HuH-7 (cell line): ENCODE data around the gene RAP1A.
A peak's percentile ranks its signal among the peaks of the same experiment; 100 is the strongest.

Experiments used
- DNase-seq: peaks from one replicate; pipeline ENCODE4 v3.0.0; 2011; ENCODE audit warnings: low spot score

Gene RAP1A

DNA sequence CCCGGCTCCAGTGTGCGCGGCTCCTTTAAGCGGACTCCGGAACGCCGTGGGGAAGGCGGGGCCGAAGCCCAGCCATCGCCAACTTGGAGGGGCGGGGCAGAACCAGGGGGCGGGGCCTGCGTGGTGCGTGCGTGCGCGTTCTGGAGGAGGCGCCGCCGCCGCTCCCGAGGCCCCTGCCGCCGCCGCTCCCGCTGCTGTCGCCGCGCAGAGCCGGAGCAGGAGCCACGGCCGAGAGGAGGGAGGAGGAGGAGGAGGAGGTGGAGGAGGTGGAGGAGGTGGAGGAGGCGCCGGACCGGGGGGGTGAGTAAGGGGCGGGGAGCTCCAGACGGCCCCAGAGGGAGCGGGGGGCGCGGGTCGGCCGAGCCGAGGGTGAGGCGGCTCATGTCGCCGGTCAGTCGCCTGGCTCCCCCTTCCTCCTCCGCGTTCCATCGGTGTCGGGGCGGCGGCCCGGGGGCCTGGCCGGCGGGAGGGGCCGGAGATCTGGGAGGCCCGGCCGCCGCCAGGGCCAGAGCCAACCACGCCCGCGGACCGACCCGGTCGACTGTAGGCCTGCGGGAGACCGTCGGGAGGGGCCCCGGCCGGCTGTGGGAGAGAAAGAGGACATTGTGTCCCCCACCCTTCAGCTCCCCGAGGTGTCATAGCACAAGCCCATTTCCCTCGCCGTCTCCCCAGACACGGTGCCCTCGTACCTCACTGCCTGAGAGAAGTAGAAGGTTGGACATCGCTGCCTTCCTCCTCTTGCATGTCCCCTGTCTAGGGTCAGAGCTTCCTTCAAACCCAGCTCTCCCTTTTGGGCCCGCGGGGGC is at the start of gene RAP1A:
Gene RAP1A, plus strand, starts transcription at position 155 of the 806 bp plus-strand sequence. CDS start 71,572 bp downstream, outside the sequence.
- DNase-seq: peak; percentile 93

DNA sequence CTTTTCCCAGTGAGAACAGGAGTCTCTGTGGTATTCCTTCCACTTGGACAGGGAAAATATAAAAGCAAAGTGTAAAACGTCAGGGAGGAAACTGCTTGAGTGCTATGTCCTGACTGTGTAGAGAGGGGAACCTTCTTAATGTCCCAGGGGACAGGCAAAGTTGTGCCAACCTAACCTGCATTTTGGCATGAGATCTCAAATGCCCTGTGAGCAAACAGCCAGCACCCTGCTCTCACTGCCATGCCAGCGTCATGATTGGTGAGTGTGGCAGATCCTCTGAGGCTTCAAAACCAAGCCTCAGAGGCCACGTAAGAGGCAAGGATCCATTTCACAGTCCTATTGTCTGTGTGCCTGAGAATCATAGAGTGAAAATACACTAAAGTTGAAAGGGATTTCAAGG is 49.7 kb upstream of the RAP1A start:
- DNase-seq: no peak

DNA sequence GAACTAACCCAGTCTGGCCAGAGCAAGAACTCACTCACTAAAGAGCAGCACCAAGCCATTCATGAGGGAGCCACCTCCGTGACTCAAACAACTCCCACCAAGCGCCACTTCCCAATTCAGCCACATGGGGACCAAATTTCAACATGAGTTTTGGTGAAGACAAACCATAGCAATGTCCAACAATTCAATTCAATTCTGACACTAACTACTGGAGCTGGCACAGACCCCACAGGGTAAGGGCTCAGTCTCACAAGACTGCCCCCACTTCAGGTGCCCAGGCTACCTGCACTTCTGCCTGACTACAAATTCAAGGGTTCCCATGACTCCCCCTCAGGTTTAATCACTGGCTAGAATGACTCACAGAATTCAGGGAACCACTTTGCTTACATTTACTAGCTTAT is 48.8 kb upstream of the RAP1A start:
- DNase-seq: no peak

DNA sequence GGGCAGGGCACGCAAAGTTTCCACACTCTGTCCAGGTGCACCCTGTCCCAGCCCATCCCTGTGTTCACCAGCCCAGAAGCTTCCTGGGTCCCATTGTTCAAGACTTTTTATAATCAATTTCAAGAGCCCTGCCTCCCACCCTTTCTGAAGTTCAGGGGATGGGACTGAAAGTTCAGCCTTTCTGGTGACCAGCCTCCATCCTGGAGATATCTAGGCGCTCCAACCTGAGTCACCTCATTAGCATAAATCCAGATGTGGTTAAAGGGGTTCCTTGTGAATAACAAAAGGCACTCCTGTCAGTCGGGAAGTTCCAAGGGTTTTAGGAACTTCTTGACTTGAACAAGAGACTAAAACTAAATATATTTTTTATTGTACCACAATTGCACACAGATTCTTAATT is 48.4 kb upstream of the RAP1A start:
- DNase-seq: no peak

DNA sequence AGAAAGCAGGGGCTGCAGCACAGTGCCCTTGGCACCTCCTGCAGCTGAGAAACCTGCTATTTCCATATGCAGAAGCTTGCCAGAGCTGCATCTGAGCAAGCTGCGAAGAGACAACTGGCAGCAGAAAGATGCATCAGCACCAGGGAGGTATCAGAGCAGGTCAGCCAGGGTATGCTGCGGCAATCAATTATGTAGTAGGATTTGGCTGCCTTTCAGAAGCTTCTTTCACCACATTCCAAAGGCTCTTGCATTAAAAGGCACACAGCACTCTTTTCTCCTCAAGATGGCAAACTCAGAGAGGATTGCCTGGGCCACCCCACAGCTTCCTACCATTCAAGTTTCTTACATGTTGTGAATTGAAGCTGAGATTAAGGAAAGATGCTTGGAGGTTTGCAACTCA is 47.6 kb upstream of the RAP1A start:
- DNase-seq: no peak

DNA sequence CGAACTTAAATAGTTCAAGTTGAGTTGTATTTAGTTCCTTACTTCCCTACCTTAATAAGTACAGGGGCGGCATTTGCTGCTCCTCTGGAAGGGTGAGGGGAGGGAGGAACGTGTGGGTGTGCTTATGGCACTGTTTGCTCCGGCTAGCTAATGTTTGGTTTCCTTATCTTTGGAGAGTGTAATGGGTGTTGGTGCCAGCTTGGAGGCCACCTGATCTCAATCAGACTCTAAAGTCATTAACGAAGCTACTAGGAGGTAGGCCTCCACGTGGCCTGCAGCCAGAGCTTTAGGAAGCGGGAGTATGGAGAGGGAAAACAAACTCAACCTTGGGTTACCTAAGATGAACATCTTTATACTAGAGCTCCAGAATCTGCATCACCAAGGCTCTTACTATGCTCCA is 43.0 kb upstream of the RAP1A start:
- DNase-seq: peak; percentile 33

GRCh38 chr1:111577814-111578213 is 41.8 kb upstream of the RAP1A start:
- no peak for DNase-seq

DNA sequence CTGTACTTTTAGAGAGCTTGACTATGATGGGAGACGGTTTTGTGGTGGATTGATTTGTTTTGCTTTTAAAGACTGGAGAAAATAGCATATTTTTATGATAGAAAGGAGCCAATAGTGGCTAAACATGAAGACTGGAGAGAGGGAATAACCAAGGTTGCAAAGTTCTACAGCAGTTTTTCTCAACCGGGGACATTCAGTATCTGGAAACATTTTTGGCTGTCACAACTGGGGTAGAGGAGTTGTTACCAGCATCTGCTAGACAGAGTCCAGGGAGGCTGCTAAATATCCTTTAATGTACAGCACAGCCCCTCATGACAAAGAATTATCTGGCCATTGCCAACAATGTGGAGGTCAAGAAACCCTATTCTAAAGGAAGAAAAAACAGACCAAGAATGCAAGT is 38.4 kb upstream of the RAP1A start:
- DNase-seq: no peak

GRCh38 chr1:111582016-111582415 is 37.6 kb upstream of the RAP1A start:
- DNase-seq: no peak

DNA sequence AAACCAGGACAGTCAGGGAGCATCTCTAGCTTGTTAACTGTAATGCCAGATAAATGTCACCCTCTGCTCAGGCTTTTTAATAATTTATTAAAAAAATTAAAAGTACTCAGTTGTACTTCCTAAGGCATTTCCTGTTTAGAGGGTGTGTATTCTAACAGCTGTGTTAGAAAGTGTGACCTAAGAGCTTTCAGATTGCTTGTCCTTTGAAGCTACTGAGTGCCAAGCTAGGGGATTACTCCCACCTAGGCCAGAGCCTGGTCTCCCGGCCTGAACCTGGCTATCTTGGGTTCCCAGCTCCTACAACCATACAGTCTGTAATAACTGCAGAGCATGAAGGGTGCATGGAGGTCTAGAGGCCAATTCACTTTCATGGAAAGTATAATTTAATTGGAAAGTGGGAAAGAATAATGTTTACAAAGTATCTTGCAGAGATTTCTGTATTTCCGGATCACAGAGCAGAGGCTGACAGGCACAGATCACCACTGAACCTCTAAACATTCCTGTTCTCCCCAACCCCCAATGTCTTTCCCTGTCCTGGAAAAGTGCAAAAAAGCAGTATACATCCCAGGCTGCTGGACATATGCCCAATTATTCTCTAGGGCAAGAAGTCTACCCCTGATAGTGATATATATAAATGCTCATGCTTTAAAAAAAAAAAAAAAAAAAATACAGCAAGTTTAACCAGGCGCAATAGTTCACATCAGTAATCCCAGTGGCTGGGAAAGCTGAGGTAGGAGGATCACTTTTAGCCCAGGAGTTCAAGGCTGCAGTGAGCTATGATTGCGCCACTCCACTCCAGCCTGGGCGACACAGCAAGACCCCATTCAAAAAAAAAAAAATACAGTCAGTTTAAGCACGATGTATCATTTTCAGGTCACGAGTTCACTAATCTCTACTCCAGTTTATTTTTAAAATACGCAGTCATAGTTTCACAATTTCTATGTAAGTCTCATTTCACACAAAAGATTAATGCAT is 36.7 kb upstream of the RAP1A start:
- DNase-seq: no peak

GRCh38 chr1:111585447-111586086 is 34.0 kb upstream of the RAP1A start:
- no peak for DNase-seq

GRCh38 chr1:111586112-111586511 is 33.5 kb upstream of the RAP1A start:
- DNase-seq: no peak

DNA sequence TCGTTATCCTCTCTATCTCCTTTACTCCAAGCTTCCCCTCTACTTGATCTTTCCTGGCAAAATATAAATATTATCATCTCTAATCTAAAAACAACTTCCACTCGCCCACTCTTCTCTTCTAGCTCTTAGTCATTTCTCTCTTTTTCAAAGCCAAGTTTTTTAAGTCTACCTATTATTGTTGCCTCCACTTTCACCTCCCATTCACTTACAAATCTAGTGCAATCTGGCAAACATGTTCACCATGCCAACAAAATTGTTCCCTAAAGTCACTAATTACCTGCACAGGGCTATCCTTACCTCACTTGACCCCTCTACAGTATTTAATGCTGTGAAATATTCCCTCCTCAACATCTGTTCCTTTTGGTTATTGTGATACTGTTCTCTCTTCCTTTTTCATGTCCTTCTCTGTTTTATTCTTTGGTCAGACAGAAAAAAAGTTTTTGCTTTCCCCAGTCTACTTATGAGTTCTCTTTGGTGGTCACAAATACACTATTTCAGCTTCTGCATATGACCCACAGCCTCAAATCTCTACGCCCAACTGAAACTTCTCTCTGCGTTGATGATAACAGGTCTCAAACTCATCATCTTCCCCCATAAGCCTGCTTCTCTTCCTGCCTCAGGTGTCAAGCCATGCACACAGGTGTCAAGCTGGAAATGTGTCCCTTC is 31.9 kb upstream of the RAP1A start:
- DNase-seq: no peak

GRCh38 chr1:111591937-111592336 is 27.7 kb upstream of the RAP1A start:
- DNase-seq: no peak

DNA sequence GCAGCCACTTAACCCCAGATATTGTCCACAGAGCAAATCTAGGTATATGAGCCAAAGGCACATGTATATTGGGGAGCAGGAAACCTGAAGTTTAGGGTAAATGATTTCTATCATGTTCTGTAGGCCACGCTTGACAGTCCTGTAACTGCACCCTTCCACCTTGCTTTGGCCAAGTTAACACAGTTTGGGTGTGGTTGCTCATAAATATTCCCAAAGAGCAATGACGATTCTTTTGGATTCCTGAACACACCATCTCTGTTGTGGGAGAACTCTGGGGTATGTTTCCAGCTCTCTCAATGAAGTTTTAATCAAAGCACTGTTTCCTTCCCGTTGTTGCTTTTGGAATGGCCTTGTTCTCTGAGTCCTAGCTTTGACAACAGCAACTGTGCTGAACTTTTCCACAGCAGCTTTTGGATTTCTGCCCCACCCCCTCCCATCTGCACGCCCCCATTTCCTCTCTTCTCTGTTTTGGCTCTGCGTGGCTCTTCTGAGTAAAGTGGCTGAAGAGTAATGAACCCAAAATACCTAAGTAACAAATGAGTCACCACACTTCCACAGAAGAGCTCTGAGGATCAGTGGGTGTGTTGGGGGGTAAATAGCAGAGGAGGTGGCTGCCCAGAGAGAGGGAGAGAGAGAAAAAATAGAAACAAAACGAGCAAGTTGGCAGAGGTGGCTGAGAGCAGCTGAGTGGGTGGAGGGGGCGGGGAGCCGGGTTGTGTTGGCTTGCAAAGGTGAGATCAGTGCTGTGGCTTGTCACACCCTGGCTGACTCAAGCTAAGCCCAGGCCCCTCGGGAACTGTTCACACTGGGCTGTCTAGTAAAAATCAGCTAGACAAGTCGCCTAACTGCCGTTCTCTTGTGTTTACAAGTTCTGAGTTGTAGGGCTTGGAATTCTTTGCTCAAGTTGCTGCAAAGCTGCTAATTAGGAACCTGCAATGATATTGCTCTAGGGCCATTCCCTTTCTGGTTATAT is 26.9 kb upstream of the RAP1A start:
- peak; percentile 61 for DNase-seq

DNA sequence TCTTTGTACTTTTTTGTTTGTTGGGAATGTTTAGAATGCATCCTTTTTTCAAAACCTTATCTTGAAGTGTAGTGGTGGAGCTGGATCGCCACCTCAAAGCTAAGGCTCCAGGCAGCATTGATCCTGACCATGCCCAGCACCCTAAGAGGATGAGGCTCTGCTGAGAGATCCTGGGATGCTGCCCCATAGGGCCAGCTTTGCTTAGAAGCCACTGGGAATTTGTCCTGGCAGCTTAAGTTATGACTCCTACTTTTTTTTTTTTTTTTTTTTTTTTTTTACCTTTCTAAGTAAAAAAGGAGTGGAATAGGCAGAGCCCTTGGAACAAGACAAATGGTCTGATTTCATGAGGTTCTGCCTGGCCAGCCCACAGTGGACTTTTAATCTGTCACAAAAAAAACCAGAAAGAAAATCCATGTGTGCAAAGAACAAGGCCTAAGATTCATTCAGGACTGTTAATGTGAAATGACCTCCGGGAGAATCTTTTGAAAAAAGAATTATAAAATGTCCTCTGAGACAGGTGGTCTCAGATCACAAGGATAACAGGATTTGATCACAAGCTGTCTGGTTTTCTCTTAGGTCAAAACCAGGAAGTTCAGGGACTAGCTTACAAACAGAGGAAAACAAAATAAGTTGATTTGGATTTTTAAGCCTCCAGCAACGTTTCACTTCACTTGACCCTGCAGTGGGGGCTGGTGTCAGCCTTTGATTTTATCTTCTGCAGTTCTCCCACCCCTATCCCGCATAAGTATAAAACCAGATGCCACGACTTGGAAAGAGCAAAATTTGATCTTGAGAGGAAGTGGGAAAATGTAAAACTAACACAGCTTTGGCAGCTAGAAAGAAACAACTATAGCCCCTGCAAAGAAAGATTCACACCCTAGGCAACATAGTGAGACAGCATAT is 25.9 kb upstream of the RAP1A start:
- DNase-seq: no peak

DNA sequence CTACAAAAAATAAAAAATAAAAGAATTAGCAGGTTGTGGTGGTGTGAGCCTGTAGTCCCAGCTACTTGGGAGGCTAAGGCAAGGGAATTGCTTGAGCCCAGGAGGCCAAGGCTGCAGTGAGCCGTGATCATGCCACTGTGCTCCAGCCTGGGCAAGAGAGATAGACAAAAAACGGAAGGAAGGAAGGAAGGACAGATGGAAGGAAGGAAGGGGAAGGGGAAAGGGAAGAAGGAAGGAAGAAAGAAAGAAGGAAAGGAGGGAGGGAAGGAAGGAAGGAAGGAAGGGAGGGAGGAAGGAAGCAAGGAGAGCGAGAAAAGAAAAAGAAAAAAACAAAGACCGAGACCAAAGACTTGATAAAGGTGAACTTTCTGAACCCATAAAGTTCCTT is 25.3 kb upstream of the RAP1A start:
- DNase-seq: no peak

- no peak for DNase-seq
Measured at GRCh38 chr1:111595807-111596206, 23.8 kb upstream of the RAP1A start.

GRCh38 chr1:111596499-111596898 is 23.1 kb upstream of the RAP1A start:
- no peak for DNase-seq

DNA sequence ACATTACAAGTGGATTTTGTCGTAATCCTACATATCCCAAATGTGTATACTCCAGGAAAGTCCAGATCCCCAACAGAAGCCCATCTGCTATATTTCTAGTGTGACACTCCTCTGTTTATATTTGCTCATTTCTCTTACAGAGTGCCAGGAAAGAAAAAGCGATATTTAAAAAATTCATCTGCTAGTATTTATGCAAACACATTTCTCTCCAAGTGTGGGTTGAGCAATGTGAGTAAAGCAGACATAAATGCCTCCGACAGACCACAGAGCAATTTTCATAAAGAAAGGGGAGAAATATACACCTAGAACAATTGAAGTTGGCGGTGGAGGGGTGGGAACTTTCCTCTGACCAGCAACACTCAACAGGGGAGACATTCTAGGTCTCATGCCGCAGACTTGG is 22.2 kb upstream of the RAP1A start:
- no peak for DNase-seq
